Hematopoietic multipotent progenitor cell treated with erythropoietin and hydrocortisone succinate and interleukin-3 and kit ligand, for 15 days (in vitro differentiated cells): ENCODE results near the gene C16orf92.
"Not testable (repeated sequence)": the region's sequence is repeated elsewhere in the genome, so short reads cannot be mapped to it uniquely, and the experiment has no call there.

Source experiments
- DNase-seq: peaks from one replicate; pipeline ENCODE4 v3.0.0-alpha.2; 2015; ENCODE audit warnings: low spot score

Gene C16orf92

DNA sequence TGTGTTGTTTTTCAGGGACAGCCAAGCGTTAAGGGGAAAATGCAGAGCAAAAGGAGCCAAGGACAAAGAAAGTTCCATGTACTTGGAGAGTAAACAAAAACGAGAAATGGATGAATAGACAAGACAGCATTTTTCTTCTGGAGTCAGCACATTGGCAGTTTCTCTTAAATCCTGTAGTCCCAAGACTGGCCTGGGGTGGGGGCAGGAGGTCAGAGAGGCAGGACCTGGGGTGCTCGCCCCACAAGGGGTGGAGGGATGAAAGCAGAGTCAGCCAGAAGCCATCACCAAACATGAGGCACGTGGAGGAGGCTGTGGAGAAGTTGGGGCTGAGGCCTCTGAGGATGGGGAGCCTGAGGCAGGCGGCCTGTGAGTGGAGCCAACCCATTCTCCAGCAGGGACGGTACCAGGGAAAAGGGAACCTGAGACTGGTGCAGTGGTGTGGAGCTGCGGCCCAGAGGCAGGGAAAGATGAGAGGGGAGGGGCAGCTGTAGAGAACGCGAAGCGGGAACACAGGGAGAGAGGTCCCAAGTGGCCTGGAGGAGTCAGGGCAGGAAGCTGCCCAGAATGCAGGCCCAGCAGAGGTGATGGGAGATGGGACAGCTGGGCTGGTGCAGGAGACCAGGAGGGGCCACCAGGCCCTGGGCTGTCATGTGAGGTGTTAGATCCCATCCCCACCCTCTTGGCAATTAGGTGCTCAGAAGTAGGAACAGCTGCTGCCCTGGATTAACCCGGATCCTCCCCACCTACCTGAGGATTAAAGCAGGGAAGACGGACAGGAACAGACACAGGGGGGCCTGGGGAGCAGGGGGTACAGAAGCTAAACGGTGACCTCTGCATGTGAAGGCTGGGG is 4.8 kb downstream of the C16orf92 start:
- no peak for DNase-seq

GRCh38 chr16:30028438-30029076 is 5.6 kb downstream of the C16orf92 start:
- no peak for DNase-seq

DNA sequence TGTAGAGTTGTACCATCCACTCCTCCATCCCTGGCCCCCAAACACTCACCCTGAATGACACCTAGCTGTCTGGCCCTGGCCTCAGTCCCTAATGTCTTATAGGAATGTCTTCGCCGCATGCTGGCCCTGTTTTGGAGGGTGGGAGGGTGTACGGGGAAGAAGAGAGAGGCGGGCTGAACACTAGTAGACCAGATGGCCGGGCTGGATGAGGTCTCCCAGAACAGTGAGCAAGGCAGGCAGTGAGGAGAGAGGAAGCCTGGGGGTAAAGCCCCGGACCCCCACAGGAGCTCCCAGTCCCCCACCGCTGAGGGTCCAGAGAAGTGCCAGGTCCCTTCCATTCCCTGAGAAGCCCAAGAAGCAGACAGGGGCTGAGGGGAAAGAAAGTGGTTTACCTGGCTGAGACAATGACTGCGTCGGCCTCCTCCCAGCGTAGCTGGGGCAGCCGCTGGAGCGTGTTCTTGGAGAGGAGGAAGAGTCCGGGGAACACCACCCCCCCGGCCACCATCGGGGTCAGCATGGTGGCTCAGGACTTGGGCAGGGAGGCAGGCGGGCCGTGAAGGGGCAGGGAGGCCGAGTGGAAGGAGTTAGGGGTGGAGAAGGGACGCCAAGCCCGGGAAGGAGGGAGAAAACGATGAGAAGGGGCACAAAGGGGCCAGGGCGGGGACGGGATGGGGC is 7.2 kb downstream of the C16orf92 start:
- no peak for DNase-seq

- no peak for DNase-seq
These were observed 7.9 kb downstream of the C16orf92 start, which contains the start of gene TLCD3B for GRCh38 chr16:30030841-30031413. TLCD3B (minus strand) TSS chr16:30031271; CDS start chr16:30030527, 744 bp downstream.

GRCh38 chr16:30031477-30031918 is 8.5 kb downstream of the C16orf92 start:
- DNase-seq: no peak

GRCh38 chr16:30032083-30032819 is 9.3 kb downstream of the C16orf92 start:
- DNase-seq: peak; percentile 72

DNA sequence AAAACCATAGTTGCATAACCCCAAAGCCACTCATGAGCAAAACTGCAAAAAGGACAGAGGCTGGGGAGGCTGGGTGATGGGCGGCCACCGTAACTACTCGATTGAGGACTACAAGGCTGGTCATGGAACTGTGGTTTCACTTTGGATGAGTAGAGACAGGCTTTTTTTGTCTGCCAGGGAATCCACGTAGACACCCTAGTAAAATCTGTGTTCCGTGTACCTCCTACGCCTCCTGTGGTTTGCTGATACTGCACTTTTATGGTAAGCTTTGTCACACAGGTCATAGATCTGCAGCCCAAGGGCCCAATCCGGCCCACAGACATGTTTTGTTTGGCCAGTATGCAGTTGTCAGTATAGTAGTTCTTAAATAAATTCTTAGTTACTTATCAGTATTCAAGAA is 10.3 kb downstream of the C16orf92 start:
- no peak for DNase-seq

- DNase-seq: no peak
These were observed 17.2 kb downstream of the C16orf92 start for GRCh38 chr16:30040221-30040620.

DNA sequence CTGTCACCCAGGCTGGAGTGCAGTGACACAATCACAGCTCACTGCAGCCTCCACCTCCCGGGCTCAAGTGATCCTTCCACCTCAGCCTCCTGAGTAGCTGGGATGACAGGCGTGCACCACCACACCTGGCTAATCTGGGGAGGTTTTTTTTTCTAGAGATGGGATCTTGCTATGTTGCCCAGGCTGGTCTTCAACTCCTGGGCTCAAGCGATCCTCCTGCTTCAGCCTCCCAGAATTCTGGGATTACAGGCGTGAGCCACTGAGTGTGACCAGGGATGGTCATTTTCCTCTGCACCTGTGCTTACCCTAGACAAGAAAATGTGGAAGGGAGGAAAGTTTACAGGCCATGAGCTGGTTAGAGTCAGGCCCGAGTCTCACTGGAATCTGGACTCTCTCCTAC is 17.7 kb downstream of the C16orf92 start:
- DNase-seq: not testable (repeated sequence)

DNA sequence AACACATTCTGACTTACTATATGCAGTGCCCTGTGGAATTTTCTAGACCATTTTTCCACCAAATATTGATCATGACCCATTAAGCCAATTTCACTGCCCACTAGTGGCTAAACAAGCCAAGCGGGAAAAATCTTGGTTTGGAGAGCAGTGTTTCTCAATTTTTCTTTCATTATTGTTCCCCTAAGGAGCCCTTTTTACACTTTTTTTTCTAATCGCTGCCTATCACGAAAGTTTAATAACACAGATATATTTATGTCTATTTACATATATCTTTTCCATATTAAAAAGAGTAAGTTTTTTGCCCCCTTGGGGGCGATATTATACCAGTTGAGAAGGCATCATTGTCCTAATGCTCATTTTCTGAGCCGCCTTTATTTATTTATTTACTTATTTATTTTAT is 18.8 kb downstream of the C16orf92 start:
- DNase-seq: peak; percentile 44

DNA sequence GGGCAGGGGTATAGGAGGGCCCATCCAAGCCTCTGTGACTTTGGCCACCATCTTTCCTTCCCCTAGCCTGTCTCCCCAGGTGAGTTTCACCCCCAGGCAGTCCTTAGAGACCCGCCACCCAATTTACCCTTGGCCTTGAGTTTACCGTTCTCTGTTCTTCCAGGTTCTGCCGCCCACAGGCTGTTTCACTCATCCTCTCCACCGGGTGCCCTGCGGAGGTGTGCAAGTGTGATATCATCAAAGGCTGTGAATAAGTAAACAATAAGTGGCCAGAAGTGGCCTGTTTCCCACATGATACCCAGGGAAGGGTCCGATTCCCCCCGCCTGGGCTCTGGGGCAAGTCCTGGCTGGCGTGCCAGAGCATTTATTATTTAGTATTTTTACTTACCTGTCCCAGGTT is 23.2 kb downstream of the C16orf92 start:
- DNase-seq: no peak

GRCh38 chr16:30046588-30046987 is 23.6 kb downstream of the C16orf92 start:
- no peak for DNase-seq

GRCh38 chr16:30049871-30050270 is 26.9 kb downstream of the C16orf92 start:
- no peak for DNase-seq

DNA sequence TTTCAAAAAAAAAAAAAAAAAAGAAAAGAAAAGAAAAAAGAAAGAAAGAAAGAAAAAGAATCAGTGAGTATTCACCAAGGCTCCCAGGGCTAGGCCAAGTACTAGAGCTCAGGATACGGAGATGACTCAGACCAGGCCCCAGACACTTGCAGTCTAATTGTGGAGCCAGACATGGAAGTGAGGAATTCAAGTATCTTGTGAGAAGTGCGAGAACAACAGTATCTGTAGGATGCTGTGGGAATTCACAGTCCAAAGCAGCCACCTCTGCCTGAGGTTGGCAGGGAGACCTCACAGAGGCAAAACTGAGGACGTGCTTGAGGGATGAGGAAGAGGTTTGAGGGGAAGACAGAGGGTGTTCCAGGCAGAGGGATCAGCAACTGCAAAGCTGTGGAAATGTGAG is 28.5 kb downstream of the C16orf92 start:
- DNase-seq: no peak

DNA sequence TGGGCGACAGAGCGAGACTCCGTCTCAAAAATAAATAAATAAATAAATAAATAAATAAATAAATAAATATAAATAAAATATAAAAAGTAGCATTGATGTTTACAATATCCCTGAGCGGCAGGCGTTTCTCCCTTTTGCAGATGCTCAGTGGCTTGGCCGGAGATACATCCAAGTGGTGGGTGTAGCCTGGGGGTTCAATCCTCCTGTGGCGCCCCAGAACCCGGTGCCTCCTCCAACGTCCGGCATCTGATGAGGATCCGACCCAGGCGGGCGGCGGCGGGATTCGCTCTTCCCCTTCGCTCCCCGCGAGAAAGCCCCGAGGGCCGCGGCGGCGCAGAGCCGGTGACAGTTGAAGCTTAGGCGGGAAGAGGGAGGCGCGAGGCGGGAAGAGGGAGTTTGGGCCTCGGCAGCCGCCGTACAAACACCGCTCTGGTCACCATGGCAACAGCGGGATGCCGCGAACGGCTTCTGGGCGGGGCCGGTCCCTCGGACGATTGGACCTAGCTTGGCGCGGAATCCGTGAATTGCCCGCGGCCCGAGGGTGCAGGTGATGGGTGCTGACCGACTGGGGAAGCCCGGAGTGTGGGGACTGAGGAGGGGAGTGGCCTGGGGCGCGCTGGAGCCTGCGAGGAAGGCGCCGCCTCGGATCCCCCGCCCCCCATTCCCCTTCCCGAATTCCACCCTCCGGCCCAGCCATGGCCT is 29.8 kb downstream of the C16orf92 start:
- DNase-seq: peak; percentile 89

- no peak for DNase-seq
These were observed 30.5 kb downstream of the C16orf92 start for GRCh38 chr16:30053376-30054015.

GRCh38 chr16:30054451-30054850 is 31.5 kb downstream of the C16orf92 start:
- no peak for DNase-seq

GRCh38 chr16:30054959-30055553 is 32.1 kb downstream of the C16orf92 start:
- peak; percentile 43 for DNase-seq

- DNase-seq: no peak
These were observed 37.3 kb downstream of the C16orf92 start for GRCh38 chr16:30060346-30060745.
